GM19397 (cell line): ENCODE data around the gene FYN.

Experiments
- ATAC-seq: cut with Tn5 transposase; IDR thresholded peaks from one replicate; pipeline ENCODE4 v1.9.1; 2021; ENCODE audit warnings: mild to moderate bottlenecking, moderate library complexity; ENCODE audit not compliant: unreplicated experiment

The FYN gene

GRCh38 chr6:111772381-111772780 lies 100.9 kb downstream of the FYN start:
- ATAC-seq, result no peak

DNA sequence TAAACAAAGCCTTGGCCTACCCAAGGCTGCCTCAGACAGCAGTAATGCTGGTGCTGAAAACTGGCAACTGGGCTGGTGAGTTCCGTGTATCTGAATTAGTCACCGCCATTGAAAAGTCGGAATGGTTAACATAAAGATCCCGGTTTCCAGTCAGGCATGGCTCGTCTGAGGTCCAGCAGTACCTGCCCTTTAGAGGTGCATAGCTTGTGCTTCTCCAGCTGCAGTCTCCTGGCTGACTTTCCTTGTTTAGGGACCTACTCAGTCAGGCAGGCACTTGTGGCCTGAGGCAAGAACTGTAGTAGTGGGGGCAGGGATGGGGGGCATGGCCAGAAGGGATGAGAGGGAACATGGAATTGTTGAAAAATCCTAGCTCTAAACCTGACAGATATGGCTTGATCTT lies 101.6 kb downstream of the FYN start:
- no peak for ATAC-seq

DNA sequence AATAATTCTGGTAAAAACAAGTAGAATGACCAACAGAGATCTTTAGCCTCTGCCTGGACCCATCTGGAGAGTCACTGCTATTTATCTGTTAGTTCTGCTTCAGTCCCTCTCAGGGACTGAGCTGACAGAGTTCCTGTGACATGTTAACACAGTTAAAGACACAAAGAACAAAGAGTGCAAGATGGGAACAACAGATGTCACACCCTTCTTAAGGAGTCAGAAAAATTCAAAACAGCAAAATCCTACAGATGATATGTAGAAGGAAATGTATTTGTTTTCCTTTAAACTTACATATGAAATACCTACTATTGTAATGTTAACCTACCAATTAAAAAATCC lies 102.2 kb downstream of the FYN start:
- ATAC-seq, result no peak

- no peak for ATAC-seq
Observed at GRCh38 chr6:111770263-111771093, 102.8 kb downstream of the FYN start.

- no peak for ATAC-seq
Observed at GRCh38 chr6:111769365-111770152, 103.7 kb downstream of the FYN start.

GRCh38 chr6:111768431-111768770 lies 104.9 kb downstream of the FYN start:
- ATAC-seq, result no peak

- ATAC-seq, result no peak
Observed at GRCh38 chr6:111767752-111768430, 105.4 kb downstream of the FYN start.

DNA sequence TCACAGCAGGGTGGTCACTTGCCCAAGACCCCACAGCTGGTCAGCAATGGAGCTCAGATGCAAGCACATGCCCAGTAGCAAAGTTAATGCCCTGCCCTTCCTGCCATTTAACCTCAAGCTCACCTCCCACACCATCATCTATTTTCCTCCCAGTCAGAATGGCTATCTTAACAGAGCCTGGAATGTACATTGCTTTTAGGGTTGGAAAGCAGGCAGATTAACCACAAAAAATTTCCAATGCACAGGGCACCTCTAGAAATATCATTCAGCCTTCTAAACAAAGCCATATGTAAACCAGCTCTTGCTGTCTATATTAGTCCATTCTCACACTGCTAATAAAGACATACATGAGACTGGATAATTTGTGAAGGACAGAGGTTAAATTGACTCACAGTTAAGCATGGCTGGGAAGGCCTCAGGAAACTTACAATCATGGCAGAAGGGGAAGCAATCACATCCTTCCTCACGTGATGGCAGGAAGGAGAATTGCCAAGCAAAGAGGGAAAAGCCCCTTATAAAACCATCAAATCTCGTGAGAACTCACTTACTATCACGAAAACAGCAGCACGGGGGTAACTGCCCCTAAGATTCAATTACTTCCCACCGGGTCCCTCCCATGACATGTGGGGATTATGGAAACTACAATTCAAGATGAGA lies 106.9 kb downstream of the FYN start:
- no peak for ATAC-seq

DNA sequence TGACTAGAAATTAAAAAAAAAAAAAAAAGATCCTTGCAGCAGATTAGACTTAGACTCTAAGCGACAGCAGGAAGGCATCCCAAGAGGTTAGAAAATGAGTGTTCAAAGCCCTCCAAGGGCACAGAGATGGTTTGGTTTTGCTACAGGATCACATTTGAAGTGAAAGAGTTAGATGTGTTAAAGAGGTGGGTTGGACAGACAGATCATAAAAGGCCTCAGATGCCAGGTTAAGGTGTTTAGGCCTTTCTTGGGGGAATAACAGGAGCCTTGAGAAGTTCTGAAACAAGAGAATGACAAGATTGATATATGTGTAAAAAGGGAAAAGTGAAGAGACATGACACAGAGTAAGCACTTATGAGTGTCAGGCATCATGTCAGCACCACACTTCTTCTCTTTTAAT lies 107.5 kb downstream of the FYN start:
- ATAC-seq, result no peak

GRCh38 chr6:111764238-111765175 lies 108.7 kb downstream of the FYN start:
- peak; percentile 80 for ATAC-seq

DNA sequence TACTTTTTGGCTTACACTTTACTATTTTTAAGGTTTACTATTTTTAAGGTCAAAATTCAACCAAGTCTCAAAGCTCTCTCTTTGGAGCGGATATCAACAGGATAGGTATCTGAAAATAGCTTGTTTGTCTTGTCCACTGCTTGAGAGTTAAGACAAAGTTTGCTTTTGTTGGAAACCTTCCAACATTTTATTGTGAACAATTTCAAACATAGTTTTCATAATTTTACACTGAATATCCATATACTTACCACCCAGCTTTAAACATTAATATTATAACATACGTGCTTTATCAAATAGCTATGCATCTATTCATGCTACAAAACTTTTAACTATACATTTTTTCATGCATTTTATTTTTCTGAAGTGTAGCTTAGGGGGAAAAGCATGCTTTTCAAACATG lies 109.9 kb downstream of the FYN start:
- ATAC-seq, result no peak

DNA sequence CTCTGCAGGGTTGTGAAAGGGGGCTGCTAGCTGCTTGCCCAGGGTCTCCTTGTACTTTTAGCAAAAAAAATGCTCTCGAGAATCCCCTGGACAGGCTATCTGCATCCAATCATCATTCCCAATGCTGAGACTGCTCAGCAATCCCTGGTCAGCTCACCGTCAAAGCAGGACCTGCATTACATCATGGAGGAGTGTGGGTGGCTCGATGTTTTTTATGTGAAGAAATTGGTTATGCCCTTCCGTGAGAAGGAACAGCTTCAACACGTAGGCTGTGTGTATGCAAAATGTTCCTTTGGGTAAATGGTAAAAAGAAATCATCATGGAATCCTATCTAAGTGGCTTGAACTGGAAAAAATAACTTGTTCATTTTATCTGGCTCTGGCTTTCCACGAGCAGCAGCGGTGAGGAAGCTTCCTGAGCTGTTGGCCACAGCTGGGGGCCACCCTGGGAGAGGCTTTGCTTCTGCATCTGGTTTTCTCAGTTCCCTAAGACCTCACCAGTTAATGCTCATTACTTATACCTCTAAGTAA lies 111.4 kb downstream of the FYN start:
- no peak for ATAC-seq

GRCh38 chr6:111761212-111761611 lies 112.0 kb downstream of the FYN start:
- no peak for ATAC-seq

- no peak for ATAC-seq
Observed at GRCh38 chr6:111759836-111760785, 113.1 kb downstream of the FYN start.

DNA sequence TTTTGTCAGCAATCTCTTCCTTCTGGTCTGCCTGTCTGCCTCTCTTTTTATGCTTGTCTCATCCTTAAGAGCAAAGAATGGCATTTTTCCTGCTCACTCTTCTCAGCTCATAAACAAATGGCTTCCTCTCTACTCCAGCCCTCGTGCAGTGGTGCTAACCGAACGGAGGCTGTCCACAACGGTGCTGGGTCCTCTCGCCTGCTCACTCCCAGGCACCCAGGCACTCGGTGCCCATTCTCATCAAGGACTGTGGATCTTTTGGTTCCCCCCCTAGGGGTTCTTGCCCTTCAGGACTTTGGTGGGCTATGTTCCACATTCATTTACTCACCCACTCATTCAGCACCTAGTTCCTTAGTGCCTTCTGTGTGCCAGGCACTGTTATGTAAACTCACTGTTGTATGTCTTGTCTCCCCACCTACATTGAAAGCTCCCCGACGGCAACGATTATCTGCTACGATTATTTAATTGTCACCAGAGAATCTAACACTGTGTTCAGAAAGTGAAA lies 113.9 kb downstream of the FYN start:
- no peak for ATAC-seq

GRCh38 chr6:111758608-111759329 lies 114.5 kb downstream of the FYN start:
- ATAC-seq, result no peak

DNA sequence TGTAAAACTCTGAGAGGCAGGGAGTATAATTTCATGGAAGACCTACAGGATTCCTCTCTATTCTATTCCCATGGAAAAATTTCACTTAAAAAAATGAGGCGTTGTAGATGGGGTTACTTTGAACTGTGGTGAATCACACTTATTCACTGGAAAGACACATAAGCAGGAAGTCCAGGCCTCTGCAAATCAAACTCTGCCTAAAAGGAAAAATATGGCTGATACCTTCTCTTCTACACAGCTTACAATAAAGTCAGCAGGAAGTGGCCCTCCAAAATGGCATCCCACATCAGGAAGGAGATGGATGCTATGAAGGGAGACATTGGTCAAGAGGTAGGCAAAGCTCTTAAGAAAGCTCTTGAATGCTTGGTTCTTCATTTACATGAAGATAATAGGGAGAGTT lies 115.9 kb downstream of the FYN start:
- no peak for ATAC-seq

GRCh38 chr6:111754423-111754822 lies 118.8 kb downstream of the FYN start:
- ATAC-seq, result no peak
